Dedifferentiated amniotic fluid mesenchymal stem cell (primary cell): ENCODE results near the gene BCKDHB.

ENCODE experiments used
- DNase-seq: peaks from one replicate; pipeline ENCODE4 v3.0.0-alpha.2; 2016; ENCODE audit errors: extremely low spot score

Gene BCKDHB

GRCh38 chr6:80151635-80152034 is 45.2 kb downstream of the BCKDHB start:
- DNase-seq, result no peak

DNA sequence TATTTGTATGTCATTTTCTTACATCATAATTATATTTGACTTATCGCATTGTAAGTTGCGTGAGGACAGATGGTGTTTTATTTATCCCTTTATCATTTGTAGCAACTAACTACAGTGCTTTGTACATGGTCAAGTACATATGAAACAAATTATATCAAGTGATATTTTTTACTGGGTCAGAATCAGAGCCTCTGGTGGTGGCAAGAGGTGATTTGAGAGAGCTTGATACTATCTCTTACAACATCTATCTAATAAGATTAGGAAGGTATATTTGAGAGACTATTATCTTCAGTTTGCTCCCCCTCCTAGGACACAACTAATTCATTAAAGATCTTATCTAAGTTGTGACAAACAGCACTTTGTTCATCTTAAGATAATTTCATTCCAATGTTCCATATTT is 47.7 kb downstream of the BCKDHB start:
- DNase-seq, result no peak

GRCh38 chr6:80156221-80156620 is 49.8 kb downstream of the BCKDHB start:
- no peak for DNase-seq

DNA sequence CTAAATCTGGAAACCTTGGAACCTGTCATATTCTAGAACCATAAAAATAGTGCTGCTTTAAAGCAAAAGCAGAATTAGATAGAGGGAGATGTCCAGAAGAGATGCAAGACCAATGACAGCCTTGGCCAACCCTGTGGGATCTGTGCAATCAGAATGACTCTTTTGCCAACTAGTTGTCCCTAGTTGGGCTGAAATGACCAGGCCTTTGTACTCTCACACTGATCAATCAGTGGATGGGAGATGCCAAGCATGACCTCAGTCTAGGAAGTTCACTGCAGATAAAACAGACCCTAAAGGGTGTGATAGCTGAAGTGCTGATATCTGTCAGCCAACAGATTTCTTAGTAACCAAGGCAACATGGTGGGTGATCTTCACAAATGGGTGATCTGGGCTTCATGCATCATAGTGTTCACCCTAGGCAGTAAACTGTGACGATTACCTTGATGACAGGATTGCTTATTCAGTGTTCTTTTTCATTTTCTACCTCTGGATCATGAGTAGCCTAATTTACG is 52.1 kb downstream of the BCKDHB start:
- DNase-seq, result no peak

DNA sequence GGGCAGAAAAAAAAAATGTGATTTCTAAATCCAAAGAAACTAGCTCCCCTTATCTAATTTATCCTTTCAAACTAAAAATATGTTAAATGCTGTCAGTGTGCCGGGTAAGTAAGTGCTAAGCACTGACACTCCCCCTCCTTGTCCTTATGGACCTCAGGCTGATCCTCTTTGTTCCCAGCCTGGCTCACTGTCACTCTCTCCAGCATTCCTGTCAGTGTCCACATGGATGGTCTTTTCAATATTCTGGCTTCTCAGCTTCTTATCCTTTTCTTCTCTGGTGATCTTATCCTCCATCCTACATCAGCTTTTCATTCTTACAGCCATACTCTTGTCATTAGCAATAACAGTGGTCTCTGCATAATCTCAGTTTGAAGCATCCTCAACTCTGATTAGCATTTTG is 55.0 kb downstream of the BCKDHB start:
- DNase-seq, result no peak

DNA sequence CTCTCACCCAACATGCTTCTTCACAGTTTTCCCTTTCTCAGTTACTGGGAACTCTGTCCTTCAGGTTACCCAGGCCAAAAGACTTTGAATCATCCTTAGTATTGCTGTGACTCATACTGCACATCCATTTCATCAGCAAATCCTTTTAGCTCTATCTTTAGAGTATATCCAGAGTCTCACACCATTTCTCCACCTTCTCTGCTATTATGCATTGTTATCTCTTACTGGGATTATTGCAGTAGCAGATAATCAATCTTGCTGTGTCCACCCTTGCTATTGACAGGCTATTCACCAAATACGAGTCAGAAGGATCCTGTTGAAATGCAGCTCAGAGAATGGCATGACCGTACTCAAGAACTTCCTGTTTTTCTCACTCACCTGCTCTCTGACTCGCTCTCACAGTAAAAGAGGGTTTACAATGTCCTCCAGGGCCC is 57.3 kb downstream of the BCKDHB start:
- DNase-seq, result peak; percentile 46

DNA sequence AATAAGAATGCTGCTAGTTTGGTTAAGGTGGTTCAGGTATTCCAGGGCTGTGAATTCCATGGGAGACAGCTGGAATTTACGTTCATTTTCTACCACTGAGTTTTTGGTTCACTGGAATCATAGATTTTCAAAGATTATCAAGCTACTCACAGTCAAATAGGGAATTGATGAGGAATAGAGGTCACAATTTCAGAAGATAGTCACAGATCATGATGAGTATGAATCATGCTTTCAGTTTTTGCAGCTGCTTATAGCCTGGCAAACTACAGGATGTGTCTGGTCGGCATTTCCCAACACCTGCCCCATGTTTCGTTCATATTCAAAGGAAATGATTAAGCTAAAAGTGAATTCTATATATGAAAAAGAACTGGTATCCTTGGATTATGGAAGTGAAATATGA is 58.7 kb downstream of the BCKDHB start:
- no peak for DNase-seq

DNA sequence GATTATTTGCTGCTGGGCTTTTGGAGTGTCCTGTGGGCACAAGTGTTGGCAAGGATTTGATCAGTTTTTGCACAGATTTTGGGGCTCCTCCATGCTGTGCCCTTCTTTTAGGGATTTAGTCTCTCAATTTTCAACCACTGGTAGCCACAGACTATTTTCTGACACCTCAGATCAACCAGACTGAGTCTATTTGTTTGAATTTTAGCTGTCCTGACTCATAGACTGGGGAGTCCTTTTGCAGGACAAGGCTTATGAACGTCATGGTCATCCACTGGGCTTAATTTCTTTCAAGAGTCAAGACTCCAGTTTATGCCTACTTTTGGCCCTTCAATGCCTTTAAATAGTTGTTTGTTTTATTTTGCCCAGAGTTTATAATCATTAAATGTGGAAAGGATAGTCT is 59.3 kb downstream of the BCKDHB start:
- DNase-seq, result no peak

DNA sequence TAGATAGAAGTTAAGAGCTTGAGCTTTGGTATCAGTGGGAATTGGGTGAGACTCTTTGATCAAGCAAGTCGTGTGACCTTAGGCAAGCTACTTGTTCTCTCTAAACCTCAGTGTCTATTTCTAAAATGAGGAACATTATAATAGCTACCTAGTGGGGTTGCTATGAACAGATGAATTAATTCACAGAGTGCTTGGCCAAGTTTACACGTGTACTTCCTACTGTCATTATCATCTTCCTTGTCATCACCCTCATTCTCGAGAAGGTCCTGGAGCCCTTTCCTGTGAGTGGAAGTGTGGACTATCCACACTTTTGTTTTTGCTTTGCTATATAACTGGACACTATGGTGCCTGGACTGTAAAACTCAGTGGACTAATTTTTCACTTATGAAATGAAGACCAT is 64.0 kb downstream of the BCKDHB start:
- no peak for DNase-seq

DNA sequence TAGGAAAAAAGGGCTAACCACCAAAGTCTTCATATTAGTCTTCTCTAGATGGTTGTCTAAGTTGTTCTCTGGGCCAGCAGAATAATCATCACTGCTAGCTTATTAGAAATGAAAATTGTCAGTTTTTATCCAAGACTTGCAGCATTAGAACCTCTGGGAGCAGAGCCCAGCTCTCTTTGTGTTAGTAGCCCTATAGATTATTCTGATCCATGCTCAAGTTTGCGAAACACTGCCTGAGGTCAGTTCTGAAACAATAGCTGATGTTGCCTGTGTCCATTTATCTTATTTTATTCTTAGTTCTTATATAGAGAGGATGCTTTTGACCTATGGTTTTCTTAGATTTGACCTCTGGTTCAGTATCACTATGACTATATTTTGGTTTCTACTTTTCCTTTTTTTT is 66.9 kb downstream of the BCKDHB start:
- DNase-seq, result no peak

DNA sequence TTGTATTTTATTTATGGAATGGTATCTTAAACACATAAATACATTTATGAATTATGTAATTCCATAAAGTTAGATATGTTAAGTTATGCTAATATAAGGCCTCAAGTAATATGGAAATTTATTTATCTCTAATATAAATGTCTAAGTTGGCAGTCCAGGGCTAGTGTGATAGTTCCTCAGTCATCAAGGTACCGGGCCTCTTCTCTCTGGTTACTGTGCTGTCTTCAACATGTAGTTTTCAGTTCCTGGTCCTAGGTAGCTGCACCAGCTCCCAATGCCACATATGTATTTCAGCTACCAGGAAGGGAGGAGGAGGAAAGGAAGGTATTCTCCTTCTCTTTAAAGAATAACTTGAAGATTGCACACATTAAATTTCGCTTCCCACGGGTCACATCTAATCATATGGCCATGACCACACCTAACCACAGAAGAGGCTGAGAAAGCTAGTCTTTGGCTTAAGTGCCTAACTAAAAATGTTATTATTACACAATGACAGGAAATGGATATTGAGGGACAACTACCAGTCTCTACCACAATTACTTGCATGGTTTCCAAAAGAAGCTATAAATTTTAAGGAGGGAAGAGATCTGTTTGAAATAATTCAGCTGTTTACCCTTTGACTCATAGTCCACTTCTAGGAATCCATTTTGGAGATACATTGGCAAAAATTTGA is 68.6 kb downstream of the BCKDHB start:
- DNase-seq, result no peak

DNA sequence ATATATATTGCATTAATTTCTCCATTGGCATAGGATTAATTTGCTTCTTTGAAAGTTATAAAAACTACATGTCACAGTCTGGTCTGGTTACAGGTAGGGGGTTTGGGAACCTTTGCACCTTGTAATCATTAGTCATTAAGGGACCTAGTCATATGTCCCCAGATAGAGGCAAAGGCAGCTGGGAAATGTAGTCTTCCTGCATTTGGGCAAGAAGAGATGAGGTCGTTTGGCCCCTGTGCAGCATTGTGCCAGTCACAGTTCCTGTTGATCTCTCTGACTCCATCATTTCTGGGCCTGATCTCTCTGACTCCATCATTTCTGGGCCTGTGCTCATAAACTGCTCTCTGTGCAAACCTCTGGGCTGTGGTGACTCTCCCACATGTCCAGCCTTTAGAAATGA is 73.2 kb downstream of the BCKDHB start:
- no peak for DNase-seq

GRCh38 chr6:80181352-80182081 is 75.0 kb downstream of the BCKDHB start:
- DNase-seq, result no peak

GRCh38 chr6:80182308-80182707 is 75.8 kb downstream of the BCKDHB start:
- DNase-seq, result peak; percentile 39

GRCh38 chr6:80183019-80183795 is 76.7 kb downstream of the BCKDHB start:
- DNase-seq, result no peak

GRCh38 chr6:80185492-80185891 is 79.0 kb downstream of the BCKDHB start:
- DNase-seq, result no peak

DNA sequence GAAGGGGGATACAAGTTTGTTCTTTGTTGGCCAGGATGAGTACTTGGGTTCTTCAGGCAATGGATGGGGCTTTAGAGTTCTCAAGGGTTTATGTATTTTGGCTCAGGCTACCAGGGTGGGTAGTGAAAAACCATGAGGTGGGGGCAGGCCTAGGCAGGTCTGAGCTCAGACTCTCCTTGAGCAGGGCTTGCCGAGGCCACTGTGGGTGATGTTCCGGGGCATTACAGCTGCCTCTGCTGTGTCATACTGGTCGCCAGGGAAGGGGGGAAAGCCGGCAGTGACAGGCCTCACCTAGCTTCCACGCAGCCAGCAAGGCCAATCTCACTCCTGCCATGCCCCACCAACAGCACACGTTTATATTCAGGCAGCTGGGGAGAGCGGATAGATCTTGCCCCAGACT is 79.6 kb downstream of the BCKDHB start:
- no peak for DNase-seq

DNA sequence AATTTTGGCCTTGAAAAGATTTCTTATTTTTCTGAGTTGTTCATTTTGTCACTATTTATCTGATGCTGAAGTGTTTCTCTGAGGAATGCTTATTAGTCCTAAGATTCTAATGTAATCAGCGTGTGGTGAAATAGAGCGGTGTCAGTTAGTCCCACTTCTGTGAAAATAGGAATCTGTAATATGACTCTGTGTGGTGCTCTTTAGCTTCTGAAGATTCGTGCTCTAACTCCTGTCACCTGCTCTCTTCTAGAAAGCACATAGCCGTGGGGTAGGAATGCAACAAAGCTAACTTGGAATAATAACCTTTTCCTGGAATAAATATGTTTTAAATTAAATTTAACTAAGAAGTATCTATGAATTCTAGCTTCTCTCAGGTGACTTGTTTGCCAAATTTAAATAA is 90.4 kb downstream of the BCKDHB start:
- DNase-seq, result no peak

GRCh38 chr6:80197474-80197873 is 91.0 kb downstream of the BCKDHB start:
- DNase-seq, result no peak

- DNase-seq, result no peak
Measured at GRCh38 chr6:80197986-80198385, 91.5 kb downstream of the BCKDHB start.

GRCh38 chr6:80203283-80203682 is 96.8 kb downstream of the BCKDHB start:
- DNase-seq, result no peak

- no peak for DNase-seq
Measured at GRCh38 chr6:80205404-80205803, 98.9 kb downstream of the BCKDHB start.

DNA sequence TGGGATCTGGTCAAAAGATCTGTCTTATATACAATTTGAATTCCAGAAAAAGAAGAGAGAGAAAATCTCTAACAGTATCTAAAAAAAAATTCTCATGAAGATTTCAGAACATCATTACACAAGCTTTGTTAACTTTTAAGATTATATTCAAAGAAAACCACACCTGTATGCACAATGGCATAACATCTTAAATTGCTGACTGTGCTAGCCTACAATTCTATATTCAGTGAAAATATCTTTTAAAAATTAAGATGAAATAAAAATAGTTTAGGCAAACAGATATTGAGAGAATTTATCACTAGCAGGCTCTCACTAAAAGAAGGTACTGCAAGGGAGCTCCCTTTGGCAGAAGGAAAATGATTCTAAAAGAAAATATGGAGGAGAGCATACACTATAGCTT is 100.3 kb downstream of the BCKDHB start:
- DNase-seq, result no peak
